Measurements from ENCODE around the gene EMILIN3.

EMILIN3 gene

GRCh38 chr20:41373251-41373783, 6.7 kb upstream of the EMILIN3 start:
- ATAC-seq, result no peak
- no peak for TF ChIP-seq ZFP30 (CRISPR knock-in tag; IDR thresholded peaks at IDR 0.05)
- no peak for TF ChIP-seq ZNF8 (CRISPR knock-in tag; IDR thresholded peaks at IDR 0.05)
- no peak for TF ChIP-seq ZFP3 (CRISPR knock-in tag; IDR thresholded peaks at IDR 0.05)
- no peak for TF ChIP-seq CSRNP3 (CRISPR knock-in tag; IDR thresholded peaks at IDR 0.05)
- TF ChIP-seq ARNTL (CRISPR knock-in tag; IDR thresholded peaks at IDR 0.05; ENCODE audit: borderline replicate concordance, low read depth), result no peak
- TF ChIP-seq GLIS3 (CRISPR knock-in tag; IDR thresholded peaks at IDR 0.05), result no peak

DNA sequence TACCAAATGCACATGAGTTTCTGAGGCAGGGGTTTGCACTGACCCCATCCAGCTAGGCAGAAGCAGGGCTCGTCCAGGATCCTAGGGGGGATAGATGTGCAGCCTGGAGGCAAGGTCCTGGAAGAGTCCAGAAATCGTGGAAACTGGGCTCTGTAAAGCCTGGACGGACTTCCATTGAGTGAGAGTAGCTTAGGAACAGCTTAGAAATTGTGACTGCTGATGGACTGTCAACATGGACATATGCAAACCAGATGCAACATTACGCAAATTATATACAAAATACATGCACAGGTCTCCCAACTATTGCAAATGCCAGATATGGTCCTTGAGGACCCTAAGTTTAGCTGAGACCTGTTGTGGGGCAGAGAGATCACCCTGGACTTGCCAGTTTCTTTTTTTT, 4.8 kb upstream of the EMILIN3 start:
- TF ChIP-seq ZFP30 (CRISPR knock-in tag; IDR thresholded peaks at IDR 0.05), result no peak
- TF ChIP-seq CSDC2 (CRISPR knock-in tag; IDR thresholded peaks at IDR 0.05), result no peak
- TF ChIP-seq, protein P1, sequence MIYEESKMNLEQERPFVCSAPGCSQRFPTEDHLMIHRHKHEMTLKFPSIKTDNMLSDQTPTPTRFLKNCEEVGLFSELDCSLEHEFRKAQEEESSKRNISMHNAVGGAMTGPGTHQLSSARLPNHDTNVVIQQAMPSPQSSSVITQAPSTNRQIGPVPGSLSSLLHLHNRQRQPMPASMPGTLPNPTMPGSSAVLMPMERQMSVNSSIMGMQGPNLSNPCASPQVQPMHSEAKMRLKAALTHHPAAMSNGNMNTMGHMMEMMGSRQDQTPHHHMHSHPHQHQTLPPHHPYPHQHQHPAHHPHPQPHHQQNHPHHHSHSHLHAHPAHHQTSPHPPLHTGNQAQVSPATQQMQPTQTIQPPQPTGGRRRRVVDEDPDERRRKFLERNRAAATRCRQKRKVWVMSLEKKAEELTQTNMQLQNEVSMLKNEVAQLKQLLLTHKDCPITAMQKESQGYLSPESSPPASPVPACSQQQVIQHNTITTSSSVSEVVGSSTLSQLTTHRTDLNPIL (CRISPR knock-in tag; IDR thresholded peaks at IDR 0.05; ENCODE audit: low read depth), result no peak
- TF ChIP-seq, protein P2, sequence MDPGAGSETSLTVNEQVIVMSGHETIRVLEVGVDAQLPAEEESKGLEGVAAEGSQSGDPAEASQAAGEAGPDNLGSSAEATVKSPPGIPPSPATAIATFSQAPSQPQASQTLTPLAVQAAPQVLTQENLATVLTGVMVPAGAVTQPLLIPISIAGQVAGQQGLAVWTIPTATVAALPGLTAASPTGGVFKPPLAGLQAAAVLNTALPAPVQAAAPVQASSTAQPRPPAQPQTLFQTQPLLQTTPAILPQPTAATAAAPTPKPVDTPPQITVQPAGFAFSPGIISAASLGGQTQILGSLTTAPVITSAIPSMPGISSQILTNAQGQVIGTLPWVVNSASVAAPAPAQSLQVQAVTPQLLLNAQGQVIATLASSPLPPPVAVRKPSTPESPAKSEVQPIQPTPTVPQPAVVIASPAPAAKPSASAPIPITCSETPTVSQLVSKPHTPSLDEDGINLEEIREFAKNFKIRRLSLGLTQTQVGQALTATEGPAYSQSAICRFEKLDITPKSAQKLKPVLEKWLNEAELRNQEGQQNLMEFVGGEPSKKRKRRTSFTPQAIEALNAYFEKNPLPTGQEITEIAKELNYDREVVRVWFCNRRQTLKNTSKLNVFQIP (CRISPR knock-in tag; IDR thresholded peaks at IDR 0.05; ENCODE audit: borderline replicate concordance, low read depth), result no peak
- TF ChIP-seq CSRNP3 (CRISPR knock-in tag; IDR thresholded peaks at IDR 0.05), result no peak
- no peak for TF ChIP-seq SNAI2 (CRISPR knock-in tag; IDR thresholded peaks at IDR 0.05)
- no peak for TF ChIP-seq ESRRG (CRISPR knock-in tag; IDR thresholded peaks at IDR 0.05)
- no peak for ATAC-seq

GRCh38 chr20:41370176-41370575, 3.6 kb upstream of the EMILIN3 start:
- no peak for ATAC-seq
- TF ChIP-seq ZFP30 (CRISPR knock-in tag; IDR thresholded peaks at IDR 0.05), result no peak
- TF ChIP-seq ZNF565 (CRISPR knock-in tag; conservative IDR thresholded peaks at IDR 0.05; ENCODE audit: low read depth), result no peak
- TF ChIP-seq TCF4 (CRISPR knock-in tag; IDR thresholded peaks at IDR 0.05; ENCODE audit: borderline replicate concordance), result no peak
- TF ChIP-seq, protein P1 (CRISPR knock-in tag; IDR thresholded peaks at IDR 0.05; ENCODE audit: low read depth), result no peak
- no peak for TF ChIP-seq CSRNP3 (CRISPR knock-in tag; IDR thresholded peaks at IDR 0.05)
- TF ChIP-seq ZNF8 (CRISPR knock-in tag; IDR thresholded peaks at IDR 0.05), result no peak
- TF ChIP-seq RARB (CRISPR knock-in tag; IDR thresholded peaks at IDR 0.05), result no peak
- no peak for TF ChIP-seq SNAI2 (CRISPR knock-in tag; IDR thresholded peaks at IDR 0.05)
- TF ChIP-seq ARNTL (CRISPR knock-in tag; IDR thresholded peaks at IDR 0.05; ENCODE audit: borderline replicate concordance, low read depth), result no peak
- no peak for TF ChIP-seq BACH2 (CRISPR knock-in tag; IDR thresholded peaks at IDR 0.05; ENCODE audit: borderline replicate concordance)
- no peak for TF ChIP-seq TSHZ2 (CRISPR knock-in tag; IDR thresholded peaks at IDR 0.05)
- TF ChIP-seq OSR1 (CRISPR knock-in tag; IDR thresholded peaks at IDR 0.05), result no peak
- no peak for TF ChIP-seq ESRRG (CRISPR knock-in tag; IDR thresholded peaks at IDR 0.05)
- no peak for TF ChIP-seq ISL1 (CRISPR knock-in tag; IDR thresholded peaks at IDR 0.05)
- TF ChIP-seq CSDC2 (CRISPR knock-in tag; IDR thresholded peaks at IDR 0.05), result no peak
- TF ChIP-seq ZNF70 (CRISPR knock-in tag; IDR thresholded peaks at IDR 0.05), result no peak
- no peak for TF ChIP-seq PATZ1 (CRISPR knock-in tag; IDR thresholded peaks at IDR 0.05; ENCODE audit: borderline replicate concordance)
- TF ChIP-seq ZC3H10 (CRISPR knock-in tag; IDR thresholded peaks at IDR 0.05), result no peak
- no peak for TF ChIP-seq TOX (CRISPR knock-in tag; IDR thresholded peaks at IDR 0.05; ENCODE audit: borderline replicate concordance)
